ENCODE data around the gene RAPGEF6.

DNA sequence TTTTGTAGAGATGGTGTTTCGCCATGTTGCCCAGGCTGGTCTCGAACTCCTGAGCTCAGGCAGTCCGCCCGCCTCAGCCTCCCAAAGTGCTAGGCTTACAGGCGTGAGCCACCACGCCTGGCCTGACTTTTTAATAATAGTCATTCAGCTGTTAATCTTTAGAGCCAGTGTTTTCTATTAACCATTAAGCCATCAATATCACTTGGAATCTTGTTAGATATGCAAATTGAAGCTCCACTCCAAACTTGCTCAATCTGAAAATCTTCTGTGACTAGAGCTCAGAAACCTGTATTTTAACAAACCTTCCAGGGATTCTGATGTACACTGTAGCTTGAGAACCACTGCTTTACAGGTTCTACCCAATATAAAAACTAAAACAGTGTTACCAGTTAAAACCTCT lies 257.7 kb downstream of the RAPGEF6 start:
- TF ChIP-seq, protein P1, sequence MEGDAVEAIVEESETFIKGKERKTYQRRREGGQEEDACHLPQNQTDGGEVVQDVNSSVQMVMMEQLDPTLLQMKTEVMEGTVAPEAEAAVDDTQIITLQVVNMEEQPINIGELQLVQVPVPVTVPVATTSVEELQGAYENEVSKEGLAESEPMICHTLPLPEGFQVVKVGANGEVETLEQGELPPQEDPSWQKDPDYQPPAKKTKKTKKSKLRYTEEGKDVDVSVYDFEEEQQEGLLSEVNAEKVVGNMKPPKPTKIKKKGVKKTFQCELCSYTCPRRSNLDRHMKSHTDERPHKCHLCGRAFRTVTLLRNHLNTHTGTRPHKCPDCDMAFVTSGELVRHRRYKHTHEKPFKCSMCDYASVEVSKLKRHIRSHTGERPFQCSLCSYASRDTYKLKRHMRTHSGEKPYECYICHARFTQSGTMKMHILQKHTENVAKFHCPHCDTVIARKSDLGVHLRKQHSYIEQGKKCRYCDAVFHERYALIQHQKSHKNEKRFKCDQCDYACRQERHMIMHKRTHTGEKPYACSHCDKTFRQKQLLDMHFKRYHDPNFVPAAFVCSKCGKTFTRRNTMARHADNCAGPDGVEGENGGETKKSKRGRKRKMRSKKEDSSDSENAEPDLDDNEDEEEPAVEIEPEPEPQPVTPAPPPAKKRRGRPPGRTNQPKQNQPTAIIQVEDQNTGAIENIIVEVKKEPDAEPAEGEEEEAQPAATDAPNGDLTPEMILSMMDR (conservative IDR thresholded peaks at IDR 0.05; ENCODE audit: low read length) = no peak
- no peak for TF ChIP-seq EZH2phosphoT487 (IDR thresholded peaks at IDR 0.05; ENCODE audit: borderline replicate concordance)
